Gastroesophageal sphincter (tissue), 4 donors: ENCODE results near the gene RAB11FIP3. TPM values are rescaled to one million over a fixed set of nuclear protein-coding genes. Genes with fewer than 3 reads are reported as not detected.

Source experiments
- ATAC-seq: fragments of 150-250 bp; one replicate; pipeline ENCODE4 v1.9.1; 2016; ENCODE audit warnings: mild to moderate bottlenecking, moderate library complexity
- H3K27ac ChIP-seq, 4 donors: fragments of 200-600 bp; sonication (generic) in 3 of 4; 1 replicate in 3 of 4; 2 replicates in 1 of 4; pipeline ENCODE4 v1.5.1; 2016 to 2019
- H3K27me3 ChIP-seq: fragments of 200-600 bp; sonication (generic); one replicate; pipeline ENCODE4 v1.5.1; 2019
- H3K36me3 ChIP-seq, 2 donors: fragments of 200-600 bp; sonication (generic); one replicate each; pipeline ENCODE4 v1.5.1; 2019; ENCODE audit warnings: control low read depth in 1 of 2
- H3K4me1 ChIP-seq, 3 donors: fragments of 200-600 bp; sonication (generic); 1 replicate in 2 of 3; 2 replicates in 1 of 3; pipeline ENCODE4 v1.5.1; 2016 to 2019; ENCODE audit warnings: control low read depth in 2 of 3
- H3K4me3 ChIP-seq, 2 donors: fragments of 200-600 bp; sonication (generic); one replicate each; pipeline ENCODE4 v1.5.1; 2019; ENCODE audit warnings: mild to moderate bottlenecking in 1 of 2, moderate library complexity in 1 of 2
- H3K9me3 ChIP-seq, 3 donors: fragments of 200-600 bp; sonication (generic); one replicate each; pipeline ENCODE4 v1.5.1; 2017 to 2019; ENCODE audit warnings: control low read depth in 2 of 3
- CTCF ChIP-seq, 4 experiments: fragments of 200-600 bp in 2 of 4; fragments of 450-650 bp in 2 of 4; sonication (generic) in 1 of 4; IDR thresholded peaks; one replicate each; pipeline ENCODE4 v1.5.1; 2017 to 2019; ENCODE audit warnings: antibody characterized with exemption in 4 of 4, mild to moderate bottlenecking in 2 of 4, moderate library complexity in 2 of 4
- EP300 ChIP-seq: sonication (generic); formaldehyde crosslinking; IDR thresholded peaks from one replicate; pipeline ENCODE4 v1.6.1; 2017; ENCODE audit warnings: antibody characterized with exemption, mild to moderate bottlenecking
- POLR2A ChIP-seq, 2 donors: fragments of 450-650 bp; IDR thresholded peaks; one replicate each; pipeline ENCODE4 v1.6.1; 2017; ENCODE audit warnings: antibody characterized with exemption in 2 of 2, mild to moderate bottlenecking in 2 of 2, moderate library complexity in 1 of 2
- POLR2AphosphoS5 ChIP-seq: sonication (generic); formaldehyde crosslinking; IDR thresholded peaks from one replicate; pipeline ENCODE4 v1.6.1; 2017; ENCODE audit warnings: antibody characterized with exemption
- WGBS, 2 donors: methylation state at CpG; one replicate each; pipeline ENCODE4 v1.1.5; 2018; ENCODE audit warnings: low coverage in 1 of 2; 5-methylcytosine and 5-hydroxymethylcytosine counted together
- total RNA-seq, 4 donors: library from RNA; depleted of rRNA; stranded (reverse); fragments of >200 nt; gene quantifications; one replicate each; pipeline ENCODE4 v1.1.0, GENCODE V29; 2016

The RAB11FIP3 gene
- total RNA-seq, 4 donors from 2014 or later = 47.4 to 88.9 (median 58.6) TPM

- H3K4me1 ChIP-seq = peaks cover 0 to 47% (median 9%) of the 10 kb centered on the region in 3 donors
- H3K27ac ChIP-seq = peak overlapping the region; percentile 64 to 94 (median 92)
- H3K9me3 ChIP-seq = no peaks in the 10 kb centered on the region
- TF ChIP-seq EP300 = no peak
- TF ChIP-seq POLR2AphosphoS5 = no peak
- TF ChIP-seq POLR2A (IDR thresholded peaks at IDR 0.05) = no peak
- no peak for TF ChIP-seq CTCF (IDR thresholded peaks at IDR 0.05)
- 15 to 17% methylated on average over 3 of the region's 3 CpGs for WGBS, 2 donors
- H3K36me3 ChIP-seq = peaks cover 0 to 12% of the 10 kb centered on the region in 2 donors
- no peak for ATAC-seq
- H3K4me3 ChIP-seq = peak overlapping the region in 1 of 2 donors; percentile 83
- H3K27me3 ChIP-seq = no peaks in the 10 kb centered on the region
Measured at GRCh38 chr16:396199-396598, 29.2 kb upstream of the RAB11FIP3 start.

GRCh38 chr16:396605-397004 is 28.8 kb upstream of the RAB11FIP3 start:
- H3K36me3 ChIP-seq = peaks cover 0 to 12% of the 10 kb centered on the region in 2 donors
- H3K4me3 ChIP-seq = peak overlapping the region; percentile 51 to 83
- no peaks in the 10 kb centered on the region for H3K9me3 ChIP-seq
- TF ChIP-seq EP300 (no peak), CTCF (IDR thresholded peaks at IDR 0.05) (peak in 1 of 4 experiments; percentile 5), POLR2A (IDR thresholded peaks at IDR 0.05) (no peak), POLR2AphosphoS5 (no peak)
- ATAC-seq = peak; percentile 46
- WGBS, 2 donors = 3 to 4% methylated on average over 12 to 15 of the region's 22 CpGs
- H3K4me1 ChIP-seq = peaks cover 0 to 48% (median 9%) of the 10 kb centered on the region in 3 donors
- no peaks in the 10 kb centered on the region for H3K27me3 ChIP-seq
- peak overlapping the region; percentile 64 to 94 (median 92) for H3K27ac ChIP-seq

GRCh38 chr16:397135-397661 is 28.3 kb upstream of the RAB11FIP3 start, which contains the start of gene NME4:
TSS of gene NME4 (plus strand) at chr16:397199. CDS start at chr16:397223, 24 bp downstream.
- 0% methylated on average over 4 to 16 of the region's 75 CpGs for WGBS, 2 donors
- ATAC-seq = no peak
- TF ChIP-seq POLR2A (IDR thresholded peaks at IDR 0.05) (peak; percentile 17 to 56), POLR2AphosphoS5 (no peak)

GRCh38 chr16:397736-398332 is 27.6 kb upstream of the RAB11FIP3 start:
- peaks cover 0 to 57% (median 11%) of the 10 kb centered on the region in 3 donors for H3K4me1 ChIP-seq
- H3K36me3 ChIP-seq = peaks cover 0 to 12% of the 10 kb centered on the region in 2 donors
- H3K9me3 ChIP-seq = no peaks in the 10 kb centered on the region
- TF ChIP-seq POLR2AphosphoS5 = no peak
- TF ChIP-seq CTCF (IDR thresholded peaks at IDR 0.05) = peak in 3 of 4 experiments; percentile 66 to 73 (median 71)
- no peak for TF ChIP-seq EP300
- TF ChIP-seq POLR2A (IDR thresholded peaks at IDR 0.05) = no peak
- peak overlapping the region; percentile 54 to 94 (median 92) for H3K27ac ChIP-seq
- peak overlapping the region; percentile 51 to 83 for H3K4me3 ChIP-seq
- ATAC-seq = peak; percentile 57
- 3 to 10% methylated on average over 2 to 6 of the region's 29 CpGs for WGBS, 2 donors
- no peaks in the 10 kb centered on the region for H3K27me3 ChIP-seq

More at GRCh38 chr16:397135-397661, 28.3 kb upstream of the RAB11FIP3 start, which contains the start of gene NME4:
- Histone ChIP-seq H3K9me3 (no peaks in the 10 kb centered on the region), H3K4me1 (peaks cover 0 to 50% (median 9%) of the 10 kb centered on the region in 3 donors), H3K36me3 (peaks cover 0 to 12% of the 10 kb centered on the region in 2 donors), H3K27ac (peak within 1 kb of the TSS; percentile 64 to 94 (median 92)), H3K4me3 (peak within 1 kb of the TSS; percentile 51 to 83), H3K27me3 (no peaks in the 10 kb centered on the region)

- TF ChIP-seq EP300 (no peak), POLR2AphosphoS5 (no peak), POLR2A (IDR thresholded peaks at IDR 0.05) (no peak), CTCF (IDR thresholded peaks at IDR 0.05) (no peak)
- no peak for ATAC-seq
- Histone ChIP-seq H3K27me3 (no peaks in the 10 kb centered on the region), H3K9me3 (no peaks in the 10 kb centered on the region), H3K36me3 (peaks cover 0 to 12% of the 10 kb centered on the region in 2 donors), H3K4me1 (peaks cover 0 to 61% (median 11%) of the 10 kb centered on the region in 3 donors), H3K4me3 (no peak overlapping the region), H3K27ac (peak overlapping the region in 3 of 4 donors; percentile 92 to 94 (median 92))
- no CpG with 5 or more reads among the region's 24 CpGs for WGBS, 2 donors
Measured at GRCh38 chr16:398561-399339, 26.7 kb upstream of the RAB11FIP3 start.
